HUDEP-2 (cell line): ENCODE results near the gene STARD8.

Experiments used
- DNase-seq, 76 experiments: peaks; one replicate each; lab custom pipeline; 2025; ENCODE audit not compliant: unreplicated experiment in 76 of 76; lab: John Stamatoyannopoulos, UW

STARD8 gene

DNA sequence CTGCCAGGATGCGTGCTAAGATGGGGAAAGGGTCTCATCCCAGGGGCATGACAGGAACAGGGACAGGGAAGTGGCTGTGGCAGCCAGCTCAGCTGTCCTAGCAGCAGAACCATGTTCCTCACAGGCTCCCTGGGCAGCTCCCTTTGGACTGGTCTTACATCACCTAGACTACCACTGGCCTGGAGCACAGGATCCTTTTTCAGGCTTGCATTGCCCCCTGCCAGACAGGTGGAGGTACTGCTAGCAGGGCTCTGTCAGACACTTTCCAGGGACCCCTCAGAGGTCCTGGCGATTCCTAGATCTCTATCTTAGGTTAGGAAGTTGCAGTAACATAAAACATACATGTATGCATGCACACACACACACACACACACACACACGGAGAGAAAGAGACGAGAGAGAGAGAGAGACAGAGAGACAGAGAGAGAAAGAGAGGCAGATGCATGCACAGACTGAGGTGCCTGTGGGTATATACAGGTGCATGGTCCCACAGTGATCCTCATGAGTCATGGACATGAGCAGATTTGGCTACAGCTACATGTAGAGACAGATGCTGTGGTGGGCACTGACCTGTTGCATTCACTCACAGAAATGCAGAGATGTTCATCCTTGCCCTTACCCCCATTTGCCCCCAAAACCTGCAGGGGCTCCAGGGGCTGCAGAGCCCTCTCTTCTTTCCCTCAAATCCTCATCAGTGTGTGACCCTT lies 63.6 kb downstream of the STARD8 start:
- DNase-seq = peak in 7 of 76 experiments; percentile 0 to 12 (median 2)

DNA sequence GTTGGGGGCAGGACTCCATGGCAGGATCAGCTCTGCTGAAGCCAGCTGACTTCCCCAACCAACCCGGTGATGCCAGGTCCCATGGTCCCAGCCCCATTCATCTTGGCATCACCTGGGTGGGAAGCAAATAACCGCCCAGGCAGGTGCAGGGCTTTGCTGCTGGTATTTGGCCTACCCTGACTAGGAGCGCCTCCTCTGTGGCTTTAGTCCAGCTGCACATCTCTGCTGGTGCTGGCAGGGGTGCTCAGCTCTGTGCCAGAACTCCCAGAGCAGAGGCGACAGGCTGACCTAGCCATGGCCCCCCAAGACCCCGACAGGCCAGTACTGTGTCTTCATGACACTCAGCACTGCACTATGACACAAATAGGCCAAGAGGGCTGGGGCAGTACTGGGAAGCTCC lies 64.4 kb downstream of the STARD8 start:
- no peak for DNase-seq

DNA sequence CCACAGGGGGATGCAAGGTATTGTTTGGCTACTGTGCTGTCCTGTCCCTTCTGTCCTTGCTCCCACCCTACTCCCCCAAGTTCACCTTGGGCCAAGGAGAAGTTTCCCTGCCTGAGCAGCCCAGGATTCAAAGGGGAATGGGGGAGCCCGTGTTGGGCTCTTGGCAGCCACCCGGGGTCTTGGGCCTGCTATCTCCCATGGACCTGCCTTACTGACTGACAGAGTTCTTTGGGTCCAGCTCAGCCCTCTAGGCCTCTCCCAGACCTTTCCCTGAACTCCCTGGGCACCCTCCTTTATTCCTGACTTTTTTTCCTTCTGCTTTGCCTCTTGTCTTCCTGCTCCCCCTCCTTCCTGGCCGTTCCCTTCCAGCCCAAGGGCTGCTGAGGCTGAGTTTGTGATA lies 67.4 kb downstream of the STARD8 start:
- no peak for DNase-seq

DNA sequence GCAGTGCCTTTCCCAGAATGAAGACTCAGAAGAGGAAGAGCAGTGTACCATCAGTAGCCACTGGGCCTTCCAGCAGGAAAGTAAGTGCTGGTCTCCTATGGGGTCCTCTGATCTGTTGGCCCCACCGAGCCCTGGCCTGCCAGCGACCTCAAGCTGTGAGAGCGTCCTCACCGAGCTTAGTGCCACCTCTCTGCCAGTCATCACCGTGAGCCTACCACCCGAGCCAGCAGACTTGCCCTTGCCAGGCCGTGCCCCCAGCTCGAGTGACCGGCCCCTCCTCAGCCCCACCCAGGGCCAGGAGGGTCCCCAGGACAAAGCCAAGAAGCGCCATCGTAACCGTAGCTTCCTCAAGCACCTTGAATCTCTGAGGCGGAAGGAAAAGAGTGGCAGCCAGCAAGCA lies 69.7 kb downstream of the STARD8 start:
- DNase-seq = no peak

DNA sequence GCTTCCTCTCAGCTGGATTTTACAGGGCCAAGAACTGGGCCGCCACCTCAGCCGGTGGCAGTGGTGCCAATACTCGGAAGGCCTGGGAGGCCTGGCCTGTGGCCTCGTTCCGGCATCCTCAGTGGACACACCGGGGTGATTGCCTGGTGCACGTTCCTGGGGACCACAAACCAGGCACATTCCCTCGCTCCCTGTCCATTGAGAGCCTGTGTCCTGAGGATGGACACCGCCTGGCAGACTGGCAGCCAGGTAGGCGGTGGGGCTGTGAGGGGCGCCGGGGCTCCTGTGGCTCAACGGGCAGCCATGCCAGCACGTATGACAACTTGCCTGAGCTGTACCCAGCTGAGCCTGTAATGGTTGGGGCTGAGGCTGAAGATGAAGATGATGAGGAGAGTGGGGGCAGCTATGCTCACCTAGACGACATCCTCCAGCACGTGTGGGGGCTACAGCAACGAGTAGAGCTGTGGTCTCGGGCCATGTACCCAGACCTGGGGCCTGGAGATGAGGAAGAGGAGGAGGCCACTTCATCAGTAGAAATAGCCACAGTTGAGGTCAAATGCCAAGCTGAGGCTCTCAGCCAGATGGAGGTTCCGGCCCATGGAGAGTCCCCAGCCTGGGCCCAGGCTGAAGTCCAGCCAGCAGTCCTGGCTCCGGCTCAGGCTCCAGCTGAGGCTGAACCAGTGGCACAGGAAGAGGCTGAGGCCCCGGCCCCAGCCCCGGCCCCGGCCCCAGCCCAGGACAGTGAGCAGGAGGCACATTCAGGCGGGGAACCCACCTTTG lies 70.4 kb downstream of the STARD8 start:
- no peak for DNase-seq

DNA sequence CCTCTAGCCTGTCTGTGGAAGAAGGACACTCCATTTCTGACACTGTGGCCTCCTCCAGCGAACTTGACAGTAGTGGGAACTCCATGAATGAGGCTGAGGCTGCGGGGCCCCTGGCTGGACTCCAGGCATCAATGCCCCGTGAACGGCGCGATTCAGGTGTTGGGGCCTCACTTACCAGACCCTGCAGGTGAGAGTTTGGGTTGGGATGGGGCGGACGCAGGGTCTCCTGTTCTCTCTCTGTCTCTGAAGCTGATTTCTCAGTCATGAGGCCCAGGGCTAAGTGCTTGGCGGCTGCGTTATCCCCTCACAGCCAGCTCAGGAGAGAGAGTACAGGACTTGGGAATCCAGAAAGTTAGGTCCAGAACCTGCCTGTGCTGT lies 71.0 kb downstream of the STARD8 start:
- no peak for DNase-seq

DNA sequence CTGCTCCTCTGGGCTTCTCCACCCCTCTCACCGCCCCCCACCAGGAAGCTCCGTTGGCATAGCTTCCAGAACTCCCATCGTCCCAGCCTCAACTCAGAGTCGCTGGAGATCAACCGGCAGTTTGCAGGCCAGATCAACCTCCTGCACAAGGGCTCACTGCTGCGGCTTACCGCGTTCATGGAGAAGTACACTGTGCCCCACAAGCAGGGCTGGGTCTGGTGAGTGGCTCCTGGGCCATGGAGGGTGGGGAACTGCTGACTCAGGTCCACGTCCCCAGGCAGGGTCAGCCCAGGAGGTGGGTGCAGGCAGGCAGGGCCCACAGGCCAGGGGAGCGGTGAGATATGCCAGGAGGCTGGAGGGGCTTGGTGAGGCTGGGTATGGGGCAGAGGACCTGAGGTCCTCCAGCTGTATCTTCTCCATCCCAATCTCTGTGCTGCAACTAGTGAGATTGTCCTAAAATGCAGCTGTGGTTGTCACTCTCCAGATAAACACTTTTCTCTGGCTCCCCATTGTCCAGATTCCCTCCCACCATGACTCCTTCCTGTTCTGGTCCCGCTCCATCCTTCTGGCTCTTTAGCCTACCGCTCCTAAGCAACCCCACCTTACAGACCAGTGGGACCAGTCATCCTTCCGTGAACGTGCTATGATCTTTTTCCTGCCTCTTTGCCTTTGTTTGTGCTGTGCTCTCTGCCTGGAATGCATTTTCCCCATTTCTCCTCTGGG lies 71.9 kb downstream of the STARD8 start:
- DNase-seq = no peak

DNA sequence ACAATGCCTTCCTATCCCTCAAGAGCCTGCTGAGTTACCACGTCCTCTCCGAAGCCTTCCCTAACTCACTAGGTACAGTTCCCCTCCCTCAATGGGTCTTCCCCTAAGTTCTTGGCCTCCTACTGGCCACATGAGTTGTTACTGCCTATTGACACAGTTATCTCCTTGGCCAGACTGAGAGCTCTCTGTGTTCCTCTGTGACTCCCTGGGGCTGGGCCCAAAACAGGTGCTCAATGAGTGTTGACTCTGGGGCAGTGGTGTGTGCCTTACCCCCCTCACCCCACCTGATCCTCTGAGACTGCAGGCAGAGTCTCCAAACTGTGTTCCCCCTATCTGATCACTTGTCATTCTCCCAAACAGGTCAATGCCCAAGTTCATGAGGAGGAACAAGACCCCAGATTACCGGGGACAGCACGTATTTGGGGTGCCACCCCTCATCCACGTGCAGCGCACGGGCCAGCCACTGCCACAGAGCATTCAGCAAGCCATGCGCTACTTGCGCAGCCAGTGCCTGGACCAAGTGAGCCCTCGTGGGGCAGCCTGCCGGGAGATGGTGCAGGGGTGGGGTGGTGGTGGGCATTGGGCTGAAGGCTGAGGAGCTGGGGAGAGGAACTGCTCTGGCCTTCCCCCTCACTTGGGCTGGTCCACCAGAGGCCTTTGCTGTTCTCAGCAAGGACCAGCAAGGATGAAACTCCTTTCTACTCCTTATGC lies 72.6 kb downstream of the STARD8 start:
- DNase-seq = peak in 4 of 76 experiments; percentile 0 to 7 (median 0)

DNA sequence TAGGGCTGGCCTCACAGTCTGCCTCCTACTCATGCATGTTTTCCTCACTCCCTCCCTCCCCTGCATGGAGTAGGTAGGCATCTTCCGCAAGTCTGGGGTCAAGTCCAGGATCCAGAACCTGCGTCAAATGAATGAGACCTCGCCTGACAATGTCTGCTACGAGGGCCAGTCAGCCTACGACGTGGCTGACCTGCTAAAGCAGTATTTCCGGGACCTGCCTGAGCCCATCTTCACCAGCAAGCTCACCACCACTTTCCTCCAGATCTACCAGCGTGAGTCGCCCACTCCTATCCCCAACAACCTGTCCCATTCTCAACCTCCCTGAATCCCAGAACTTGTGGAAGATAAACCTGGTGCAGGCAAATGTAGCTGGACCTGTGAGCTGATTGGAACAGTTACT lies 73.4 kb downstream of the STARD8 start:
- DNase-seq = no peak

DNA sequence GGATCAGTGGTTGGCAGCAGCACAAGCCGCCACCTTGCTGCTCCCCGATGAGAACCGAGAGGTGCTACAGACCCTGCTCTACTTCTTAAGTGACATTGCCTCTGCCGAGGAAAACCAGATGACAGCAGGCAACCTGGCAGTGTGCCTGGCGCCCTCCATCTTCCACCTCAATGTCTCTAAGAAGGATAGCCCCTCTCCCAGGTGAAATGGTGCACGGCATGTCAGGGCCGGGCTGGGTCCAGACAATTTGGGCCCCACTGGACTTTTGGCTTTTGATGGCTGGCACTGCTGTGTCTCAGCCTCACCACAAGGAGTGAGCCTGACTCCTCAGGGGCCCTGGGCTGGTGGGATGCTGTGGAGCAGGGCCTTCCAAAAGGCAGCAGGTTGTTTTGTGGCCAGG lies 74.1 kb downstream of the STARD8 start:
- no peak for DNase-seq

DNA sequence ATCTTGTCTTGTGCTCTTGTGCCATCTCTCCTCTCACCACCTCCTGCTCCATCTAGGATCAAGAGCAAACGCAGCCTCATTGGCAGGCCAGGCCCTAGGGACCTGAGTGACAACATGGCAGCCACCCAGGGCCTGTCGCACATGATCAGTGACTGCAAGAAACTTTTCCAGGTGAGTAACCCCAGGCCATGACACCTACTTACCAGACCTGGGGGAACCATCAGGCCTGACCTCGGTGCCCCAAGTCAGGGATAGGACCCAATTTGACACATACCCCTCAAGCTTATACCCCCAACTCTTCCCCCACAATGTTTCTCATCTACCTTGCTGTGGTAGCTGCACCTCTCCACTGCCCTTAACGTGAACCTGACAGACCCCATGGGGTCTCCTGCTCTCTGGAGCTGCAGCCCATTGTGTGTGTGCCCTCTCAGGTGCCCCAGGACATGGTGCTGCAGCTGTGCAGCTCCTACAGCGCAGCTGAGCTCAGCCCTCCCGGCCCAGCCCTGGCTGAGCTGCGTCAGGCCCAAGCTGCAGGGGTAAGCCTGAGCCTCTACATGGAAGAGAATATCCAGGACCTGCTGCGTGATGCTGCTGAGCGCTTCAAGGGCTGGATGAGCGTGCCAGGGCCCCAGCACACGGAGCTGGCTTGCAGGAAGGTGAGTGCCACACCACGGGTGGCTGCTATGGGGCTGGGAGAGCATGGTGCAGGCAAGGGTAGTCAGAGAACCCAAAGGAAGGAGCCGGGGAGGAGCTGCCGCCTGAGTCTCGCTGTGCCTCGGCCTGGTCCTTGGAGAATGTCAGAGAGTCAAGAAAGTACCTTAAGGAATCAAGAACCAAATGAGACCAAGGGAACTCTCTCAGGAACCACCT lies 74.8 kb downstream of the STARD8 start:
- no peak for DNase-seq

- no peak for DNase-seq
These were observed 76.2 kb downstream of the STARD8 start for GRCh38 chrX:68723491-68724155.

- no peak for DNase-seq
These were observed 77.1 kb downstream of the STARD8 start for GRCh38 chrX:68724531-68725020.

DNA sequence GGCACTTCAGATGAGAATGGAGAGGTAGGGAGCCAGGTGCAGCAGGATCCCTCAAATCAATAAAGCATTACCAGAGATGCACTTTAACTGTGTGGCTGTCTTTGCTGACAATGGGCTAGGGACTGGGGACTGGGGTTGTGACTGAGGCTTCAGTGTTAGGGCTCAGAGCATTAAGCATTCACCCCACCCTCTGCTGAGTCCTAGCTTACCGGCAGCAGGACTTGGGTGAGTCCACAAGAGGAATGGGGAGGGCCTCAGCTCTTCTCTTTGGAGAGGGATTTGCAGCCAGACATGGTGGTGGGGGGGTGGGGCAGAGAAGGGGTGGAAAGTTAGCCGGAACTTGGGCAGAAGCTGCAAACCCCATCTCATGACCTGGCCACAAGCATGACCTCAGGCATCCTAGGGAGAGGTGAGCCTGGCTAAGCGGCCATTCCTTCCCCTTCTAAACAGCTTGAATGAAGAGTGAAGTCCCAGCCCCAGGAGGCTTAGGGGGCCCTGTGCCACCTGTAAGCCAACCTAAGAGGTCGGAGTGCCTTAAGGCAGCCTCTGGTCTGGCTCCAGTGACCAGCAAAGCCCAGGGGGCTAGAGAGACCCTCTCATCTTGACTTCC lies 78.4 kb downstream of the STARD8 start:
- DNase-seq = no peak

- DNase-seq = no peak
These were observed 78.9 kb downstream of the STARD8 start for GRCh38 chrX:68726366-68726765.

GRCh38 chrX:68727696-68728095 lies 80.2 kb downstream of the STARD8 start:
- DNase-seq = no peak

DNA sequence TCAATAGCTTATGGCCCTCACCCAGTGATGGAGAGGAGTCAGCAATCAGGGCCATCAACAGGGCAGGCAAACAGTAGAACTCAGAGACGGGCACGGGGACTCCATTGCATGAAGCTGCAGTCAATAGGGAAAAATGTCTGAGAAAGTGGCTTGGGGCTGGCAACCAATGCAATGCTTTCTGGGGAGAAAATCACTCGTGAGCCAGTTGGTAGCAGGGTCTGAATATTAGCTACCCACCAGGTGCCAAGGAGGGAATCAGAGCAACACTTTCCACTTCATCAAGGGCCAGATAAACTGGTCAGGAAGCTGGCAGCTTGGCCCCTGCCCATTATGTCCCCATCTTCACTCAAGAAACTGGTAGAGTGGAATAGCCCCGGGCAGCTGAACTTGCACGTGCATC lies 80.7 kb downstream of the STARD8 start:
- no peak for DNase-seq

- no peak for DNase-seq
These were observed 83.8 kb downstream of the STARD8 start for GRCh38 chrX:68731254-68731653.

- peak in 54 of 76 experiments; percentile 0 to 62 (median 26) for DNase-seq
These were observed 85.5 kb downstream of the STARD8 start for GRCh38 chrX:68732906-68733493.
